ENCODE measurements around the gene NELFCD. TPM values are rescaled to one million over a fixed set of nuclear protein-coding genes. Genes with fewer than 3 reads are reported as not detected.
A peak's percentile ranks its signal among the peaks of the same experiment; 100 is the strongest.

The NELFCD gene
- total and polyA plus RNA-seq, 8 donors: 48.3 to 130 (median 114) TPM

DNA sequence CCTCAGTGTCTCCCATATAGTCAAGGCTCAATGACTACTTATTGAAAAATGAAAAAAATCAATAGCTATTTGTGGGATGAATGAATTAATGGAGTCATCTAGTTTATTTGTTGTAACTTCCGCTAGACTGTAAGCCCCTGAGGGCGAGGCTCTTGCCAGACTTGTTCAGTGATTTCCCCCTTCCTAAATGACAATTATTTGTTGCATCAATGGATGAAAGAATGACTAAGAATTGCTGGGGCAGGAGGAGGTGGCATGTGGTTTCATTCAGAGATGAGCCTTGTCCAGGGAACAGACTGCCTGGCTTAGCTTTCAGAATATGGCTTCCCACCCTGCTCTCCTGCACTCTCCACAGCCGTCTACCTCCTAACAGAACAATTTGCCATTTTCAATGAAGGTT lies 62.6 kb downstream of the NELFCD start:
- no peak for DNase-seq
- intact Hi-C loops (cut with DNase I): no loop called here

DNA sequence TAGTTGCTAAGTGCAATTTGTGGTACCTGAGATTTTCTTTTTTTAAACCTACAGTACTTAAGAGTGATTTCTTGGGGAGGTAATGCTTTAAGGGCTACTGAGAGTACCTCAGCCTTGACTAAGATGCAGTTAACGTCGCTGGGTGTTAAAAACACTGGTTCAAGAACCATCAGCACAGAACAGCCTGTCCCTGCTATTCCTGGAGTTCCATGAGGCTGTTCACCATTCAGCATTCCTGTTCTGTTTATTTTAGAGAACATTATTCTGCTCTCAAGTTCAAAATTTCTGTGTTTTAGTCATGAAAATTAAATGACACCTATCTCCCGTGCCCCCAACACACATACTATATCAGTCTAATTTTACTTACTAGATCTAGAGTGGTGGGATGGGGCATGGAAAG lies 63.2 kb downstream of the NELFCD start:
- intact Hi-C loops (cut with DNase I): no loop called here
- Histone ChIP-seq H3K36me3 (no peaks in the 10 kb centered on the region), H3K4me1 (peaks cover 22 to 41% of the 10 kb centered on the region in 2 donors), H3K4me3 (no peak overlapping the region), H3K27me3 (no peaks in the 10 kb centered on the region), H3K9me3 (no peaks in the 10 kb centered on the region), H3K27ac (peak overlapping the region in 1 of 2 donors; percentile 36)
- ATAC-seq (peak; percentile 2), DNase-seq (no peak)
- TF ChIP-seq, protein P1, sequence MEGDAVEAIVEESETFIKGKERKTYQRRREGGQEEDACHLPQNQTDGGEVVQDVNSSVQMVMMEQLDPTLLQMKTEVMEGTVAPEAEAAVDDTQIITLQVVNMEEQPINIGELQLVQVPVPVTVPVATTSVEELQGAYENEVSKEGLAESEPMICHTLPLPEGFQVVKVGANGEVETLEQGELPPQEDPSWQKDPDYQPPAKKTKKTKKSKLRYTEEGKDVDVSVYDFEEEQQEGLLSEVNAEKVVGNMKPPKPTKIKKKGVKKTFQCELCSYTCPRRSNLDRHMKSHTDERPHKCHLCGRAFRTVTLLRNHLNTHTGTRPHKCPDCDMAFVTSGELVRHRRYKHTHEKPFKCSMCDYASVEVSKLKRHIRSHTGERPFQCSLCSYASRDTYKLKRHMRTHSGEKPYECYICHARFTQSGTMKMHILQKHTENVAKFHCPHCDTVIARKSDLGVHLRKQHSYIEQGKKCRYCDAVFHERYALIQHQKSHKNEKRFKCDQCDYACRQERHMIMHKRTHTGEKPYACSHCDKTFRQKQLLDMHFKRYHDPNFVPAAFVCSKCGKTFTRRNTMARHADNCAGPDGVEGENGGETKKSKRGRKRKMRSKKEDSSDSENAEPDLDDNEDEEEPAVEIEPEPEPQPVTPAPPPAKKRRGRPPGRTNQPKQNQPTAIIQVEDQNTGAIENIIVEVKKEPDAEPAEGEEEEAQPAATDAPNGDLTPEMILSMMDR (IDR thresholded peaks at IDR 0.05): no peak

More for the DNA sequence above, 62.6 kb downstream of the NELFCD start:
- TF ChIP-seq, protein P1 (IDR thresholded peaks at IDR 0.05): no peak
- Histone ChIP-seq H3K4me1 (peaks cover 22 to 47% of the 10 kb centered on the region in 2 donors), H3K27me3 (no peaks in the 10 kb centered on the region), H3K4me3 (no peak overlapping the region), H3K36me3 (no peaks in the 10 kb centered on the region), H3K9me3 (no peaks in the 10 kb centered on the region), H3K27ac (peak overlapping the region in 1 of 2 donors; percentile 61)
- ATAC-seq: no peak

Other genes starting within 250 kb of the NELFCD start
- gene GNAS-AS1, start 130.4 kb upstream of the NELFCD start, total RNA-seq: 1 to 10 TPM; 1.5 TPM
- gene GNAS-AS1, start 130.4 kb upstream of the NELFCD start, polyA plus RNA-seq (ENCODE audit: insufficient read length in 6 of 6): 1 to 10 TPM in 2 of 6 donors, under 1 TPM in 4; 0.15 to 1.3 (median 0.83) TPM
- 1,000 to 10,000 TPM in 1 of 2 donors, 100 to 1,000 TPM in 1; 723 to 1,158 TPM for gene GNAS, start 128.5 kb upstream of the NELFCD start, total RNA-seq
- 1,000 to 10,000 TPM; 1,807 to 2,039 (median 1,951) TPM for gene GNAS, start 128.5 kb upstream of the NELFCD start, polyA plus RNA-seq (ENCODE audit: insufficient read length in 6 of 6)
- gene CTSZ, start 26.0 kb downstream of the NELFCD start, total RNA-seq: 100 to 1,000 TPM; 452 to 479 TPM
- gene CTSZ, start 26.0 kb downstream of the NELFCD start, polyA plus RNA-seq (ENCODE audit: insufficient read length in 6 of 6): 100 to 1,000 TPM in 5 of 6 donors, 10 to 100 TPM in 1; 92.2 to 115 (median 107) TPM
- 1 to 10 TPM; 2.0 to 3.6 TPM for gene TUBB1, start 38.2 kb downstream of the NELFCD start, total RNA-seq
- 1 to 10 TPM; 3.3 to 5.7 (median 4.7) TPM for gene TUBB1, start 38.2 kb downstream of the NELFCD start, polyA plus RNA-seq (ENCODE audit: insufficient read length in 6 of 6)
- gene ATP5F1E, start 51.1 kb downstream of the NELFCD start, total RNA-seq: 10 to 100 TPM; 75.5 to 90.7 TPM
- gene ATP5F1E, start 51.1 kb downstream of the NELFCD start, polyA plus RNA-seq (ENCODE audit: insufficient read length in 6 of 6): 100 to 1,000 TPM; 160 to 197 (median 174) TPM
- gene PRELID3B, start 61.5 kb downstream of the NELFCD start, total RNA-seq: 10 to 100 TPM; 55.7 to 56.3 TPM
- gene PRELID3B, start 61.5 kb downstream of the NELFCD start, polyA plus RNA-seq (ENCODE audit: insufficient read length in 6 of 6): 10 to 100 TPM; 49.6 to 63.1 (median 54.7) TPM
- gene ZNF831, start 182.6 kb downstream of the NELFCD start, total RNA-seq: 1 to 10 TPM in 1 of 2 donors, under 1 TPM in 1; 0.38 to 1.1 TPM
- under 1 TPM; 0.13 to 0.21 (median 0.18) TPM for gene ZNF831, start 182.6 kb downstream of the NELFCD start, polyA plus RNA-seq (ENCODE audit: insufficient read length in 6 of 6)